ES-I3 (cell line): Measurements from ENCODE around the gene HS3ST6.
"Not testable (repeated sequence)": the region's sequence is repeated elsewhere in the genome, so short reads cannot be mapped to it uniquely, and the experiment has no call there.

Experiments
- H3K36me3 ChIP-seq: 2 replicates; pipeline ENCODE4 v1.6.1; 2013; ENCODE audit warnings: mild to moderate bottlenecking, low read length, control low read depth, moderate library complexity; ENCODE audit not compliant: insufficient read depth
- H3K4me1 ChIP-seq: 2 replicates; pipeline ENCODE4 v1.6.1; 2013; ENCODE audit warnings: mild to moderate bottlenecking, control low read depth, low read length; ENCODE audit not compliant: insufficient read depth
- H3K9ac ChIP-seq: 2 replicates; pipeline ENCODE4 v1.6.1; 2013; ENCODE audit warnings: low read depth, mild to moderate bottlenecking, low read length, moderate library complexity
- H3K9me3 ChIP-seq: 2 replicates; pipeline ENCODE4 v1.6.1; 2013; ENCODE audit warnings: mild to moderate bottlenecking, low read length, moderate library complexity; ENCODE audit not compliant: control insufficient read depth, insufficient read depth

Gene HS3ST6

DNA sequence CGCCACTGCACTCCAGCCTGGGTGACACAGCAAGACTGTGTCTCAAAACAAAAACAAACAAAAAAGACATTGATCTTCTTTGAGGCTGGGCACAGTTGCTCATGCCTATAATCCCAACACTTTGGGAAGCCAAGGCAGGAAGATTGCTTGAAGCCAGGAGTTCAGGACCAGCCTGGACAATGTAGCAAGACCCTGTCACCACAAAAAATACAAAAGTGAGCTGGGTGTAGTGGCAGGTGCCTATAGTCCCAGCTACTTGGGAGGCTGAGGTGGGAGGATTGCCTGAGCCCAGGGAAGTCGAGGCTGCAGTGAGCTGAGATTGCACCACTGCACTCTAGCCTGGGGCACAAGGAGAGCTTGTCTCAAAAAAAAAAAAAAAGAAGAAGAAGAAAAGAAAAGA, 20.5 kb downstream of the HS3ST6 start:
- H3K36me3 ChIP-seq, H3K4me1 ChIP-seq, H3K9me3 ChIP-seq, H3K9ac ChIP-seq: not testable (repeated sequence)

DNA sequence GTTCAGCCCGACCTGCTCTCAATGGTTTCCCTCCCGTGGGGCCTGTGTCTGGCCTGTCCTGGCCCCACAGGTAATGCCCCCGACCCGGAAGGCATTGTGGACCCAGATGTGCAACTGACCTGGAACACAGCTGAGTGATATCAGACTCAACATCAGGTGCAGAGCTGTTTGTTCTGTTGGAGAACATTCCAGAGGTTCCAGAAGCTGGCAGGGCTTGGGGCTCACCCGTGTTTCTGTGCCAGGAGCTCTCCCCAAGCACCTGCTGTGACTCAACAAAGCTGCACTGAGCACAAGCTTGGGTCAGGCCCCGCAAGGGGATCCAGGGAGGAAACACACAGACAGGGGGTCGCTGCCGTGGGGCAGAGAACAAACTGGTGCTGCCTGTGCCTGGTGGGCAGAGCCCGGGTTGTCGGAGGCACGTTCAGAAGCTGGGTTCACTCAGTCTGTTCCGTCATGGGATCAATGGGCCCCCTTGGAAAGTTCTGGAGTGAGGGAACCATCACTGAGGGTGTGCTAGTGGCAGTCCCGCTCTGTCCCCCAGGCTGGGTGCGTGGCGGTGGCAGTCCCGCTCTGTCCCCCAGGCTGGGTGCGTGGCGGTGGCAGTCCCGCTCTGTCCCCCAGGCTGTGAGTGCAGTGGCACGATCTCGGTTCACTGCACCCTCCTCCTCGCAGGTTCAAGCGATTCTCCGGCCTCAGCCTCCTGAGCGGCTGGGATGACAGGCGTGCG, 22.1 kb downstream of the HS3ST6 start:
- Histone ChIP-seq H3K36me3 (no peaks in the 10 kb centered on the region), H3K9me3 (no peaks in the 10 kb centered on the region), H3K4me1 (no peaks in the 10 kb centered on the region), H3K9ac (no peak overlapping the region)

DNA sequence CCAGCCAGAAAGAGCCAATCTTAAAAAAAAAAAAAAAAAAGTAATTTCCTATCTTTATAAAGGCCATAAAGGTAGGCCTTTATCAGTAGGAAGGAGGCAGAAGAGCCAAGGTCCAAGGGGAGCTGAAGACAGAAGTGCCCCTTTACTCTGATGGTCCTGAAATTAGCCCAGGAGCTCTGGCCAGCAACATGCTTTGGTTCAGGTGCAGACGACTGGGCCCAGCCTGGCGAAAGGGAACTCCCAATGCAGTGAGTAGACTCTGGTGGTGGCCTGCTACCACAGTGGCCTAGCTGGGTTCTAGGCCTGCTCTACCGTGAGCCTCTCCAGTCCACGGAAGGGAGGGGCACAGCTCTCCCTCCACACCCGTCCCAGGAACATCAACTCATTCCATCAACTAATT, 23.1 kb downstream of the HS3ST6 start:
- Histone ChIP-seq H3K9ac (no peak overlapping the region), H3K4me1 (no peaks in the 10 kb centered on the region), H3K36me3 (no peaks in the 10 kb centered on the region), H3K9me3 (no peaks in the 10 kb centered on the region)

DNA sequence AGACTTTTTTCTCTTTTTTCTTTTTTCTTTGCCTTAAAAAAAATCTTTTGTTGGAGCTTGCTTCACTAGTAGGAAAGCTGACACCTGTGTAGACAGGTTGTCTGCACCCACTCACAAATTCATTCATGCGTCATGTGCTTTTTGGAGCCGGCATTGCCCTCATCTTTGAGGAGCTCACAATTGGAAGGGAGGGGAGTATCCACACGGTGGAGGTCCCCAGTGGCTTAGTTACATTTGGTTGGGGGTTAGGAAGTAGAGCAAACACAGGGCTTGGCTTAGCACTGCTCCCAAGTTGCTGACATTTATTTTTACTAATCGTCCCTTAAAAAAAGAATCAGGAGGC, 27.5 kb downstream of the HS3ST6 start:
- Histone ChIP-seq H3K4me1 (no peaks in the 10 kb centered on the region), H3K36me3 (no peaks in the 10 kb centered on the region), H3K9me3 (no peaks in the 10 kb centered on the region), H3K9ac (no peak overlapping the region)

DNA sequence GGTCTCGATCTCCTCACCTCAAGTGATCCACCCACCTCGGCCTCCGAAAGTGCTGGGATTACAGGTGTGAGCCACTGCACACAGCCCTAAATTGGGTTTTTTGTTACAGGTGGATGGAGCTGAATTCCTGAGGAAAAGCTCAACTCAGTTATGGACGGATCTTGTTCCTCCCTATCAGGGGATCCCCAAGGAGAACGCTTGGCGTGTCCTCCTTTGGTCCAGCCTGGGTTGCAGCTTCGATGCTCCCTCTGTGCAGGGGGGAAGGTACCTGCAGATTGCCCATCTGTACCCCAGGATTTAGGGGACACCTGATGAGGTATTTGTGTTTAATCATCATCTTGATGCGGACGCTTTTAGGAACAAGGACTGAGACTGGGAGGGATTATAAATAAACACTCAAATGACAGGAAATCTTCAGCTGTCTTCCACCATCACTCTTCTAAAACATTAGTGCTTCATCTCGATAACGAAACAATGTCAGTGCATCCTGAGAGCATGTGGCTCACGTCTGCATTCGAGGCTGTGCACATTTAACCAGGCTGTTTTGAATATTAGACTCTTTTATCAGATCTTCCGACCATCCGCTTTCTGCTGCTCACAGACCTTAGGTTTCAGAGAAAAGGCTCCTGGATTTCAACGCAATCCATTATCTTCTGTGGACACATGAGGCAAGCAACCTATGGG, 28.0 kb downstream of the HS3ST6 start:
- H3K36me3 ChIP-seq, result no peaks in the 10 kb centered on the region
- H3K9ac ChIP-seq, result no peak overlapping the region
- H3K4me1 ChIP-seq, result no peaks in the 10 kb centered on the region
- H3K9me3 ChIP-seq, result no peaks in the 10 kb centered on the region

DNA sequence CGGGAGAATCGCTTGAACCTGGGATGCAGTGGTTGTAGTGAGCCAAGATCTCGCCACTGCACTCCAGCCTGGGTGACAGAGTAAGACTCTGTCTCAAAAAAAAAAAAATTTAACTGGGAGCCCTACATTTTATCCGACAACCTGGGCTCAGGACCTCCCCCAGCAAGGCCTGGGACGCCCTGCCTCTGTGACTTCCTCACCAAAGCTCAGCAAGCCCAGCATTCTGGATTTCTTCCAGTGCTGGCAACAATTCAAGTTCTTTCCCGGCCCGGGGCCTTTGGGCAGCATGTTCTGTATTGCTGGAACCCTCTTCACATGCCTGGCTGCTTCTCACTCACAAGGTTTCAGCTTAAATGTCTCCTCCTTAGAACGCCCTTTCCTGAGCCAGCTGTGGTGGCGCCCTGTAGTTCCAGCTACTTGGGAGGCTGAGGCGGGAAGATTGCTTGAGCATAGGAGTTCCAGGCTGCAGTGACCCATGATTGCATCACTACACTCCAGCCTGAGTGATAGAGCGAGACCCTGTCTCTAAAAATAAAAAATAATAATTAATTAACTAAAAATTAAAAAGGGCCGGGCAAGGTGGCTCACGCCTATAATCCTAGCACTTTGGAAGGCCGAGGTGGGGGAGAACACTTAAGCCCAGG, 30.4 kb downstream of the HS3ST6 start:
- H3K4me1 ChIP-seq, result no peaks in the 10 kb centered on the region
- H3K36me3 ChIP-seq, result no peaks in the 10 kb centered on the region
- H3K9ac ChIP-seq, result no peak overlapping the region
- H3K9me3 ChIP-seq, result no peaks in the 10 kb centered on the region

DNA sequence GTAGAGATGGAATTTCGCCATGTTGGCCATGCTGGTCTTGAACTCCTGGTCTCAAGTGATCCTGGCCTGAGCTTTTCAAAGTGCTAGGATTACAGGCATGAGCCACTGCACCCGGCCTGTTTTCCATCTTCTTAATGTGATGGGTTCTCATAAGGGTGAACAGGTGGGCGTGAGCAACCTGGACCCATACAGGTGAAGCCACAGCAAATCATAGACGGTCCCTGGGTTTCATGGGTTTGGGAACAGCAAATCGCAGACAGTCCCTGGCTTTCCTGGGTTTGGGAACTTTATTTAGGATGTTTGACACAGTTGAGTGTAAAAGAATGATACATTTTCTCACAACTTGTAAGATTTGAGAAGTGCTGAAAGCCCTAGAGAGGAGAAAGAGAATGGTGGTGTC, 33.3 kb downstream of the HS3ST6 start:
- Histone ChIP-seq H3K9ac (no peak overlapping the region), H3K4me1 (no peaks in the 10 kb centered on the region), H3K9me3 (no peaks in the 10 kb centered on the region), H3K36me3 (no peaks in the 10 kb centered on the region)

DNA sequence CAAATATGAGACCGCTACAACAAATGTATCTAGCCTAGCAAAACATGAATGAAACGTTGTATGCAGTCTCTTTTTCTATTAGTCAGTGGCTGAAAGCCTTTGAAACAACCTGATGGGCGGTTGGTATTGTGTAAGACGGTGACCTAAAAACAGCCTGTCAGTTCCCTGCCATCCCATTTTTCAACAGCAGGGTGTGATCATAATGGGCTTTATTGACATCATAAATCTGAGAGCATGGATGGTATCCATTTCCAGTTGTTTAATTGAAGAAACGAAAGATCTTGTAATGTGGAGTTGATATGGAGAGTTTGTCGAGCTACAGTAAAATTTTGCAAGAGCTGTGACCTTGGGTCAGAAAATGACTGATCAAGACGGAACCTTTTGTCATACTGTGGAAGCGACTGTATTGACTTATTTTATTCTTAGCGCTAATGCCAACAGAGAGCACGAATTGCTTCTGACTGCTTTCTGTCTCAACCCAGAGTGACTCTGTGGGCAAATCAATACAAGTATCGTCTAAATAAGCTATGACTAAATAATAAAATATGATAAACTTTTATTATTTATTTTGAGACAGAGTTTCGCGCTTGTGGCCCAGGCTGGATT, 34.0 kb downstream of the HS3ST6 start:
- no peak overlapping the region for H3K9ac ChIP-seq
- no peaks in the 10 kb centered on the region for H3K9me3 ChIP-seq
- no peaks in the 10 kb centered on the region for H3K36me3 ChIP-seq
- H3K4me1 ChIP-seq, result no peaks in the 10 kb centered on the region

DNA sequence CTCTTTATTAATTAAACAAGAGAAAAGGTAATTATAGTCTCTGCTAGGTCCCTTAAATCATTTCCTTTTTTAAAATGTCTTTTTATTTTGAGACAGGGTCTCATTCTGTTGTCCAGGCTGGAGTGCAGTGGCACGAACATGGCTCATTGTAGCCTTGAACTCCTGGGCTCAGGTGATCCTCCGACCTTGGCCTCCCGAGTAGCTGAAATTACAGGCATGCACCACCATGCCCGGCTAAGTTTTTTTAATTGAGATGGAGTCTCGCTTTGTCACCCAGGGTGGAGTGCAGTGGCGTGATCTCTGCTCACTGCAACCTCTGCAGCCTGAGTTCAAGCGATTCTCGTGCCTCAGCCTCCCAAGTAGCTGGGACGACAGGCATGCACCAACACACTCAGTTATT, 37.0 kb downstream of the HS3ST6 start:
- H3K9me3 ChIP-seq, H3K9ac ChIP-seq, H3K36me3 ChIP-seq, H3K4me1 ChIP-seq: not testable (repeated sequence)

DNA sequence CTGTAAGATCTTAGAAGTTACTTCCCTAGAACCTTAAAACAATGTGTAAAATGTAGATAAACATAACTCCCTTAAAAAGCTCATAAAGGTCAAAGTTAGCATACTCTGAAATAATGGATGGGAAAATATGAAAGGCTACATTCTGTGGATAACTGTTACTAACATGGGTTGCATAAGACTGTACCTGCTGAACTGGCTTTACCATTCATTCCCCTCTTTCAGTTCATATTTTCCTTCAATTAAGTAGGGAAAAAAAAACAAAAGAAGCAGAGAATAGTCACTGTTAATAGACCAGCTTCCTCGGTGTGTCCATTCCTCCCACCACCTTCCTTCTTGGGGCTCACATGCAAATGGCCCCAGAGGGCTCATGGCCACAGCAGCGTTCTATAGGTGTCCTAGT, 38.7 kb downstream of the HS3ST6 start:
- Histone ChIP-seq H3K9ac (no peak overlapping the region), H3K9me3 (no peaks in the 10 kb centered on the region), H3K36me3 (no peaks in the 10 kb centered on the region), H3K4me1 (no peaks in the 10 kb centered on the region)

DNA sequence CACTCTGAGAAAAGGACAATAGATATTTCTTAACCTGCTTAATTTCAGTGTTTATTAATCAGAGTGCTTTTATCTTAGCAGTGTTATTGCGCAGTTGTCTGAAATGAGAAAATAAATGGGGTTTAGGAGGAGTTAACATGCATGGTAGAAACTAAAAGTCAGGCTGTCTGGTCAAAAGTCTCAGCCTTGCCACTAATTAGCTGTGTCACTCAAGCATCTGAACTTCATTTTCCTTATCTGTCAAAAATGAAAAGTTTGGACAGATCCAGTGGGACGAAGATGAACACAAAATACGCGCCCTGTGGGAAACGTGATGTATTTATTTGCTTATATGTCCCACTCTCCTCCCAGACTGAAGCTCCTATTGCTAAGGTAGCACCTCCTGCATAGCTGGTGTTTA, 40.0 kb downstream of the HS3ST6 start:
- Histone ChIP-seq H3K9me3 (no peaks in the 10 kb centered on the region), H3K36me3 (no peaks in the 10 kb centered on the region), H3K4me1 (no peaks in the 10 kb centered on the region), H3K9ac (no peak overlapping the region)

DNA sequence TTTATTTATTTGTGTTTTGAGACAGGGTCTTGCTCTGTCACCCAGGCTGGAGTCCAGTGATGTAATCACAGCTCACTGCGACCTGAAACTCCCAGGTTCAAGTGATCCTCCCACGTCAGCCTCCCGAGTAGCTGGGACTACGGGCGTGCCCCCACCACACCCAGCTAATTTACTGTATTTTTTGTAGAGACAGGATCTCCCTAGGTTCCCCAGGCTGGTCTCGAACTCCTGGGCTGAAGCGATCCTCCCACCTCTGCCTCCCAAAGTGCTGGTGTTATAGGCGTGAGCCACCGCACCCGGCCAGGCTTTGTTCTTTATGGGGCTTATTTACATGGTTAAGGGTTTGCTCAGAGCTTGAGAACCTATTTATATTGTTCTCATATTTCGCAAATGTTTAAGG, 40.4 kb downstream of the HS3ST6 start:
- Histone ChIP-seq H3K9me3 (no peaks in the 10 kb centered on the region), H3K36me3 (no peaks in the 10 kb centered on the region), H3K4me1 (no peaks in the 10 kb centered on the region), H3K9ac (no peak overlapping the region)

DNA sequence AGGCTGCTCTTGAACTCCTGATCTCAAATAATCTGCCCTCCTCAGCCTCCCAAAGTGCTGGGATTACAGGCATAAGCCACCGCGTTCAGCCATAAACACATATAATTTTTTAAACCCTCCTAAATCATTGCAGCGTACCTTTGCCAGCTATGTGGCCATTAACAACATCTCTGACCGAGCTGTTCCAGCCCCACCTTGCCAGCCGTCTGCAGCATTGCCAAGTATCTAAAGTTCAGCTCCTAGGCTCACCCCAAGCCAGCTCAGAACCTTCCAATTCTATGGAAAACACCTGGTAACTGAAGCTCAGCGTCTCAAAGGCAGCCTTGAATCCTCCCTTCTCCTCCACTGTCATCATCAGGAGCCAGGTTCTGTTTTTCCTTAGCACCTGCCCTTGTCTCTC, 41.1 kb downstream of the HS3ST6 start:
- Histone ChIP-seq H3K9ac (no peak overlapping the region), H3K4me1 (no peaks in the 10 kb centered on the region), H3K36me3 (no peaks in the 10 kb centered on the region), H3K9me3 (no peaks in the 10 kb centered on the region)

DNA sequence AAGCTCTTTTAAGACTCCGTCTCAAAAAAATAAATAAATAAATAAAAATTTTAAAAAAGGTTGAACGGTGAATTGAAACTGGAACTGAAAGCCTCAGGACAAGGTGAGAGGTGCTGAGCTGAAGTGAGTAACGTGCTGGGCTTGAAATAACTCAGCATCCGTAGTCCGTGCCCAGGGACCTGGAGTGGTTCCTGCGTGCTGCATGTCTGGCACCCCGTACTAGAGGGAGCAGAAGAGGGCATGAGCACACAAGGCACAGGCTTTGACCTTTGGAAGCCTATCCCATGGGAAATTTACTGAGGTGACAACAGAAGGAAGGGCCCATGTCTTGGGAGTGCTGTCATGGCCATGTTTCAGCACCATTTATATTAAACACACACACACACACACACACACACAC, 41.7 kb downstream of the HS3ST6 start:
- Histone ChIP-seq H3K36me3 (no peaks in the 10 kb centered on the region), H3K9me3 (no peaks in the 10 kb centered on the region), H3K9ac (no peak overlapping the region), H3K4me1 (no peaks in the 10 kb centered on the region)

DNA sequence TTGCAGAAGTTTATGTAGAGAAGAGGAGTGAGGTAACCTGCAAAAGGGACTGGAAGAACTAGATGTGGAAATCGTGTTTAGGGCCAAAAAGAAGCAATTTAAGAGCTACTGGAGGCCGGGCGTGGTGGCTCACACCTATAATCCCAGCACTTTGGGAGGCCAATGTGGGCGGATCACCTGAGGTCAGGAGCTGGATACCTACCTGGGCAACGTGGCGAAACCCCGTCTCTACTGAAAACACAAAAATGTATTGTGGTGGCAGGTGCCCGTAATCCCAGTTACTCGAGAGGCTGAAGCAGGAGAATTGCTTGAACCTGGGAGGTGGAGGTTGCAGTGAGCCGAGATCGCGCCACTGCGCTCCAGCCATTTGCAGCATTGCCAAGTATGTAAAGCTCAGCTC, 42.1 kb downstream of the HS3ST6 start:
- H3K4me1 ChIP-seq, H3K9me3 ChIP-seq, H3K9ac ChIP-seq, H3K36me3 ChIP-seq: not testable (repeated sequence)
